GM19463 (cell line): ENCODE measurements around the gene ZNF283.
"Not testable (repeated sequence)": the region's sequence is repeated elsewhere in the genome, so short reads cannot be mapped to it uniquely, and the experiment has no call there.

Source experiments
- ATAC-seq: cut with Tn5 transposase; IDR thresholded peaks from one replicate; pipeline ENCODE4 v1.9.1; 2021; ENCODE audit warnings: mild to moderate bottlenecking, moderate library complexity; ENCODE audit not compliant: unreplicated experiment

The ZNF283 gene

GRCh38 chr19:43798546-43799409 is 28.3 kb upstream of the ZNF283 start:
- no peak for ATAC-seq

DNA sequence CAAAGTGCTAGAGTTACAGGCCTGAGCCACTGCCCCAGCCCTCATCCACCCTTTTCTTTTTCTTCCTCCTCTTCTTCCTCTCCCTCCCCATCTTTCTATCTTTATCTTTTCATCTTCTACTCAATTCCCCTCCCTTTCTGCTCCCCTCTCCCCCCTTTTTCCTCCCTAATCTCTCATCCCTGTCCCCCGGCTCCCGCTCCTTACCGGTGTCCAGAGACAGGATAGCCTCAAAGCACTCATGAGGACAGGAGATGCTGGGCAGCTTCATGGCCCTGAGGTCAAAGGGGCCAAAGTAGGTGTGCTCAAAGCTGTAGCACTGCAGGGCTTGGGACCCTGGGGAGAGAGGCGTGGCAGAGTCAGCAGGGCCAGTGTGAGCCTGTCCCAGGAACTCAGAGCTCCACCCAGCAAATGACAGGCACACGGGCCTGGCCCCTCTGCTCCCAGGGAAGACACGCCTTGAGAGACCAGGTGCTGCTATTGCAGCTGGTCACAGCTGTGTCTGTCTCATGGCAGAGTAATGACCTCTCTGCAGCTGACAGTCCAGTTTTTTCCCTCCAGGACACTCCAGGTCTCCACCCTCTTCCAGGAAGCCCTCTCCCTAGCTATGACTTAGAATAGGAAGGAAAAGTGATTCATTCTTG is 27.5 kb upstream of the ZNF283 start:
- no peak for ATAC-seq

- no peak for ATAC-seq
Observed at GRCh38 chr19:43802216-43802951, 24.7 kb upstream of the ZNF283 start, which contains the start of gene LYPD5. Gene LYPD5 (minus strand): TSS chr19:43802447. CDS start chr19:43802380, 67 bp downstream.

DNA sequence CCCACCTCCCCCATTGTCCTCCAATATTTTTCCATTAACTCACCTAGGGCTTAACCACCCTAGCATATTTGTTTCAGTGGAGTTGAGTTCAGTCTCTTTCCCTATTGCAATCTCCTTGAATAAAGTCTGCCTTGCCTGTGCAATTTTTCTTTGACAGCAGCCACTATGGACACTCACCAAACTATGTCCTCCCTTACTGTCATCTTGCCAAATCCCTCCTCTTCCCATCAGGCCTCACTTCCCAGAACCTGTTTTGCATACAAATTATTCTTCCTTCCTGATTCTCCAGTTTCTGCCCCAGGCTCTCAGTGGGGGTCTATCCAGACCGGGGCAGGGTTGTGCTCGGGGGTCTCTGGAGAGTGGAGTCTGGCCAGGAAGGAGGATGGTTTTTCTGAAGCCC is 22.7 kb upstream of the ZNF283 start:
- ATAC-seq, result no peak

GRCh38 chr19:43806401-43806800 is 20.7 kb upstream of the ZNF283 start:
- ATAC-seq, result not testable (repeated sequence)

GRCh38 chr19:43806848-43807247 is 20.3 kb upstream of the ZNF283 start:
- no peak for ATAC-seq

GRCh38 chr19:43807651-43808050 is 19.5 kb upstream of the ZNF283 start:
- no peak for ATAC-seq

DNA sequence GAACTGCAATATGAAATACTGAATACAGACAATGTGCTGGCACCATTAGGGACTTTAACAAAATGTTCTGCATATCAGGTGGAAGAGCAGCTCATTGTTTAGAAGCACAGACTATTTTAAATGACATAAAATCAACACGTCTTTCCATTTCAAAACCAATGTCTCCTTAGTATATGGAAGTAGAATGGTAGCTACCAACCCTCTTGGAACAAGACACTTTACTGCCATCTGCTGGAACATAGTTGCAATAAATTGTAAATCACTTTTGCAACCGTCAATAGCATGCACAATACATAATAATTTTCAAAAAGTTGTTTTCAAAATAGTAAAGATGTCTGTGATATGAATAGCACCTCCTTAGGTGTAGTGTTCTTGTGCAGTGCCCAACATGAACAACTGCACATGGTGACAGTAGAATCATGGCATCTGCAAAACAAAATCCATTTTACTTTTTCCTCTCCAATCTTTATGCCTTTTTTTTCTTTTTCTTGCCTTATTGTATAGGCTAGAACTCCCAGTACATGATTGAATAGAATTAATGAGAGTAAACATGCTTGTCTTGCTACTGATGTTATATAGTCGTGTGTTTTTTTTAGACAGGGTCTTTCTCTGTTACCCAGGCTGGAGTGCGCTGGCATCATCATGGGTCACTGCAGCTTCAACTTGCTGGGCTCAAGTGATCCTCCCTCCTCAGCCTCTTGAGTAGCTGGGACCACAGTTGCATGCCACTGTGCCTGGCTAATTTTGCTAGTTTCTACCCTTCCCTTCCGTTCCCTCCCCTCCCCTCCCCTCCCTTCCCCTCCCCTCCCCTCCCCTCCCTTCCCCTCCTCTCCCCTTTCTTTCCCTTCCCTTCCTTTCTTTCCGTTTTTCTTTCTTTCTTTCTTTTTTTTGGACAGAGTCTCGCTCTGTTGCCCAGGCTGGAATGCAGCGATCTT is 17.1 kb upstream of the ZNF283 start:
- no peak for ATAC-seq

DNA sequence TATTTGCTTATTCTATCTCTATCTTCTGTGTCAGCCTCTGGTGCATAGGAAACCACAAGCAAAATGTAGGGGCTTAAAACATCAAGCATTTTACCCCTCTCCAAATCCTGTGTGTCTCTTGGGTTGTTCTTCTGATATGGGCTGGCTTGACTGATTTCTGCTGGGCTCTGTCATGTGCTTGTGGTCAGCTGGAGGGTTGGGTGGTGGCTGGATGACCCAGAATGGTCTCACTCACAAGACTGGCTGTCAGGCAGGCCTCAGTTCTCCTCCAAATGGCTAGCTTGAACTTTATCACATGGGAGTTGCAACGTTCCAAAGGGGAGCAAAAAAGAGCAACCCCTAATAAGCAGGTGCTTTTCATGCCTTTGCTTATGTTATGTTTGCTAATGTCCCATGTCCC is 15.3 kb upstream of the ZNF283 start:
- no peak for ATAC-seq

DNA sequence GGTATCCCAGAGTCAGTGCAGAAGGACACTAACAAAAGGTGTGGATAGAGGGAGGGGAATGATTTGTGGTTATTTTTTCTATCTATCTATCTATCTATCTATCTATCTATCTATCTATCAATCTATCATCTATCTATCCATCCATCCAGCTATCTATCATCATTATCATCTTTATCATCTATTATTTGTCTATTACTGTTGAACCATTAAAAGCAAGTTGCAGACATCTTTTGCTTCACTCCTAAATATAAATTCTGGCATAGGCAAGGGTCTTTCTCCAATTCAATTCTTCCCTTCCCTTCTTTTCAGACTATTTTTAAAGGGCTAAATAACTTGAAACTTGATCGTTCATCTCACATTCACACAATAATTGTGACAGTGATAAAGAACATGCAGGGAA is 14.9 kb upstream of the ZNF283 start:
- no peak for ATAC-seq

DNA sequence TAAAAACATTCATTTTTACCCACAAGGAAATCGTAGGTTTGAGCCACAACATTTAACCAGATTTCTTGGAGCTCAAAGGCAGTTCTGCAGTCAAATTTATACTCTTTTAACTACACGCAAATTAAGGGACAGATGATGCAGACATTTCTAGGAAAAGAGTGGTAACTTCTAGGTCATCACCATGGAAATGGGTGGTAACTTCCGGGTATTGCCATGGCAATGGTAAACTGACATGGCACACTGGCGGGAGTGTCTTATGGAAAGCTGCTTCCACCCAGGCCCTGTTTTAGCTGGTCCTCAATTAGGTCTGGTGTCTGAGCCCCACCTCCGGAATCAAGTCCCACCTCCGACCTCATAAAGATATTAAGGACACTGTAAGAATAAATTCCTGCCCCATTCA is 14.4 kb upstream of the ZNF283 start:
- ATAC-seq, result no peak

DNA sequence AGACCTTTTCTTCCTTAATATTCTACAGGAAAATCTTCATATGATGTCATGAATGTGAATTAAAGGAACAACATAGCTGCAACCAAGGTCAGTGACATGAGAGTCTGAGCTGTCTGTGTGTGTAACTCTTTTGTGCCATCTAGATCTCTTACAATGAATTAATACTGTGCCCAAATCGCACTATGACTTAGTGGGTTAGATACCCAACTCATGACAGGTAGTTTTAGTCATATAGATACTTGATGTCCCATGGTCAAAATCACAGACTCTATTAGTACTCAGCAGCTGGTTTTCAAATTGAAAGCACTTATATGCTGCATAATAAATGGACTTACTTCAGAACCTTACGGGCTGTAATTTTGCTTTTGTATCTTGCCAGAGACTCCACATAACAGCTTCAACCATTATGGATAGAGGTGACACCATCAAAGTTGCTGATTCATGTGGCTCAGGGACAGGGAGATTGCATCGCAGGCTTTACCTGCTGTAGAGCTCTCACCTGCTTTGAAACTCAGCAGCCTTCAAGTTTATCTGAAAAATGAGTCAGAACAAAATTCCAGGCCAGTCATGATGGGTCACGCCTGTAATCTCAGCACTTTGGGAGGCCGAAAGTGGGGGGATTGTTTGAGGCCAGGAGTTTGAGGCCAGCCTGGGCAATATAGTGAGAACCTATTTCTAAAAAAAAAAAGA is 12.3 kb upstream of the ZNF283 start:
- ATAC-seq, result no peak

DNA sequence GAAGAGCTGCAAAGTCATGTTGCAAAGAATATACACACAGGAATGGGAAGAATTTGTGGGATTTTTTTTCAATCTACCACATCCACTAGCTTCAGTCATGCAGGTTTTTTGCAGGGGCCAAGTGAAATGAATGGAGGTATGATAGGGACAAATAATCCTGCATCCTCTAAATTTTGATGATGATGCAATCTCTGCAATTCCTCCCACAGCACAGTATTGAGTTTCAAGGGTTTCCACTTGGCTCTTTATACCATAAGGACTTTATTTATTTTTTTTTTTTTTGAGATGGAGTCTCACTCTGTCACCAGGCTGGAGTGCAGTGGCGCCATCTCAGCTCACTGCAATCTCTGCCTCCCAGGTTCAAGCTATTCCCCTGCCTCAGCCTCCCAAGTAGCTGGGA is 9.7 kb upstream of the ZNF283 start:
- not testable (repeated sequence) for ATAC-seq

DNA sequence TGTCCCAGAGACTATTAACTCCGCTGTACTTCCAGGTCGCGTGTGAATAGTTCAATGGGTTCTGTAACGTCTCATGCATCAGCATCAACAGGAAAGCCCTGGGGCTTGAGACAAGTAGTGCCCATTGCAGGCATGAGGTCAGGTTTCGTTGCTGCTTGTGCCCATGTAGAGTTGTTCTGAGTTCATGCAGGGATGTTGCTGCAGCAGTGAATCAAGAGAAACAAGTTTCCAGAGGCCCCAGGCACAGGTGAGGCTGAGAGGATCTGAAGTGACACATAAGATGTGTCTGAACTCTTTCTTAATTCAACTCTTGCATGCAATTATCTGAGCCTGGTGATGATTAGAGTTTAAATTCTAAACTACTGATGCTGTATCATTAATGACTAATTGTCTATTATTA is 8.6 kb upstream of the ZNF283 start:
- no peak for ATAC-seq

DNA sequence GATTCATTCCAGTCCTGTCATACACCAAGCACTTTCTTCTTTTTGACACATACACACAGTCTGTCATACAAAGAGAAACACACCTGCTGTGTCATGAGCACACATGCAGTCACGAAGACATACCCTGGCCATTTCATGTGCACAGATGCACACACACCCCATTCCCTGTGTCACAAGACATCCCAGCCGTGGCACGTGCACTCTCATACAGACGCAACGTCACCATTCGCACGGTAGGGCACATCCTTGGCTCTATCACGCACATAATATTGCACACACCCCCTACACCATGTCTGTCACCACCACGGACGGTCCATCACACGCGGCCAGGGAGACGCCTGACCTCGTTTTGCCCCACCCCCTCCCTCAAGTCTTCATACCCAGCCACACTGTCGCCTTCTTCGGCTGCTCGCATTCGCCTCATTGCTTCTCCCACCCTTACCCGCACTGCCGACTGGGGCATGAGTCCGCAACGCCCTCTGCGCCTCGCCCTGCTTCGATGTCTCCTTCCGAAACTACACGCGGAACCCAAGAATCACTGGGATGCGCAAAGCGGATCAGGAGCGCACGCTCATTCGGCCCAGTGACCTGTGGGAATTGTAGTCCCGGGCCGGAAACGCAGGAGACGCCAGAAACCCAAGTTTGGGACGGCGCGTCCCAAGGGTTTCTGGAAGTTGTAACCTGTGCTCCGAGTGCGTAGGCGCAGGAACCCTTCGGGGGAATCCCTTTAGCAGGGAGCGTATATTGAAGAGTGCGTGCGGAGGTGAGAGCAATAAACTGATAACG is 6.8 kb upstream of the ZNF283 start:
- ATAC-seq, result no peak

DNA sequence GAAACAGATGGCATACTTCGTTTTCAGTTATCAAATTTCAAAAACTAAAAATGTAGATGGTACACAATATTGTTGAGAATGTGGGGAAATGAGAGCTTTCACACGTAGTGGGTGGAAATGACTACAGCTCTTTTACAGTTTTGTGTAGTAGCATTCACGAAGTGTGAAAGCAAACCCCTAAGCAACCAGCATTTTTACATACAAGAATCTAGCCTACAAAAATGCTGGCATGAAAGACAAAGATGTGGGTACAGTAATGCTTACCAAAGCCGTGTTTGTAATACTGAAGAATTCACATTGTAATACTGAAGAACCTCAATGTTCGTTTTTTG is 6.3 kb upstream of the ZNF283 start:
- ATAC-seq, result no peak

GRCh38 chr19:43823856-43824255 is 3.3 kb upstream of the ZNF283 start:
- not testable (repeated sequence) for ATAC-seq

GRCh38 chr19:43824572-43824971 is 2.5 kb upstream of the ZNF283 start:
- not testable (repeated sequence) for ATAC-seq

DNA sequence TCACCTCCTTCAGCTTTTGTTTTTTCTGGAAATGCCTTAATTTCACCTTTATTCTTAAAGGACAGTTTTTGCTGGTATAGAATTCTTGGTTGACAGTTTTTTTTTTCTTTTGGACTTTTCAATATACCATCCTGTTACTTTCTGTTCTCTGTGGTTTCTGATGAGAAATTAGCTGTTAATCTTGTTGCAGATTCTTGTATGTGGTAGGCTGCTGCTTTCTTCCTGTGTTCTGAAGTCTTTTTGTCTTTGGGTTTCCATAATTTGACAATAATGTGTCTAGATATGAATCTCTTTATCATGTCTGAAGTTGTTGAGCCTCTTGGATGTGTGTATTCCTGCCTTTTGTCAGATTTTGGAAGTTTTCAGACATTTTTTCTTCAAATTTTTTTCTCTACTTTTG is 12.0 kb downstream of the ZNF283 start:
- no peak for ATAC-seq
